Activated T-cell treated with anti-CD3 and anti-CD28 coated beads, Interleukin-2, amount 50 U/mL, for 24 hours (primary cell): Measurements from ENCODE around the gene FOSL2.

Source experiments
- DNase-seq: peaks from one replicate; pipeline ENCODE4 v3.0.0-alpha.2; 2020
- H3K27ac Mint-ChIP-seq: 2 replicates; pipeline ENCODE4 v1.8.0; 2020; ENCODE audit warnings: mild to moderate bottlenecking, mixed read lengths
- H3K27me3 Mint-ChIP-seq: 2 replicates; pipeline ENCODE4 v1.8.0; 2020; ENCODE audit warnings: mixed read lengths
- H3K36me3 Mint-ChIP-seq: 2 replicates; pipeline ENCODE4 v1.8.0; 2020; ENCODE audit warnings: low read depth, mixed read lengths
- H3K4me1 Mint-ChIP-seq: 2 replicates; pipeline ENCODE4 v1.8.0; 2020; ENCODE audit warnings: low read depth, mixed read lengths
- H3K4me3 Mint-ChIP-seq: 2 replicates; pipeline ENCODE4 v1.8.0; 2020; ENCODE audit warnings: mild to moderate bottlenecking, moderate library complexity, mixed read lengths
- H3K9me3 Mint-ChIP-seq: 2 replicates; pipeline ENCODE4 v1.8.0; 2020; ENCODE audit warnings: mixed read lengths

FOSL2 gene

GRCh38 chr2:28392297-28393113, at the start of gene FOSL2:
Gene FOSL2 (plus strand): TSS chr2:28392858. CDS start chr2:28393721, 863 bp downstream.
- DNase-seq, result peak; percentile 94
- Mint-ChIP-seq H3K9me3 (no peaks in the 10 kb centered on the region), H3K27ac (peak within 1 kb of the TSS; percentile 98), H3K4me3 (peak within 1 kb of the TSS; percentile 86), H3K36me3 (peaks cover 8% of the 10 kb centered on the region), H3K27me3 (no peaks in the 10 kb centered on the region), H3K4me1 (peaks cover 36% of the 10 kb centered on the region)

- Mint-ChIP-seq H3K36me3 (peaks cover 5% of the 10 kb centered on the region), H3K27me3 (no peaks in the 10 kb centered on the region), H3K4me3 (no peak overlapping the region), H3K9me3 (no peaks in the 10 kb centered on the region), H3K27ac (no peak overlapping the region), H3K4me1 (peaks cover 15% of the 10 kb centered on the region)
- no peak for DNase-seq
Observed at GRCh38 chr2:28343184-28343942, 49.3 kb upstream of the FOSL2 start.

GRCh38 chr2:28343971-28344715, 48.5 kb upstream of the FOSL2 start:
- Mint-ChIP-seq H3K27me3 (no peaks in the 10 kb centered on the region), H3K27ac (no peak overlapping the region), H3K9me3 (no peaks in the 10 kb centered on the region), H3K36me3 (peaks cover 2% of the 10 kb centered on the region), H3K4me1 (peaks cover 23% of the 10 kb centered on the region), H3K4me3 (no peak overlapping the region)
- DNase-seq, result no peak

GRCh38 chr2:28344756-28345373, 47.8 kb upstream of the FOSL2 start:
- Mint-ChIP-seq H3K4me3 (no peak overlapping the region), H3K9me3 (no peaks in the 10 kb centered on the region), H3K27ac (no peak overlapping the region), H3K4me1 (peaks cover 26% of the 10 kb centered on the region), H3K36me3 (no peaks in the 10 kb centered on the region), H3K27me3 (no peaks in the 10 kb centered on the region)
- DNase-seq, result no peak

- Mint-ChIP-seq H3K27ac (no peak overlapping the region), H3K9me3 (no peaks in the 10 kb centered on the region), H3K4me1 (peaks cover 26% of the 10 kb centered on the region), H3K27me3 (no peaks in the 10 kb centered on the region), H3K36me3 (no peaks in the 10 kb centered on the region), H3K4me3 (no peak overlapping the region)
- DNase-seq, result no peak
Observed at GRCh38 chr2:28345619-28346018, 47.0 kb upstream of the FOSL2 start.

GRCh38 chr2:28346587-28346986, 46.1 kb upstream of the FOSL2 start:
- Mint-ChIP-seq H3K4me3 (no peak overlapping the region), H3K27ac (no peak overlapping the region), H3K9me3 (no peaks in the 10 kb centered on the region), H3K4me1 (peaks cover 32% of the 10 kb centered on the region), H3K36me3 (no peaks in the 10 kb centered on the region), H3K27me3 (no peaks in the 10 kb centered on the region)
- no peak for DNase-seq

- no peaks in the 10 kb centered on the region for H3K9me3 Mint-ChIP-seq
- no peaks in the 10 kb centered on the region for H3K36me3 Mint-ChIP-seq
- H3K27ac Mint-ChIP-seq, result peak overlapping the region; percentile 57
- H3K4me1 Mint-ChIP-seq, result peaks cover 36% of the 10 kb centered on the region
- no peaks in the 10 kb centered on the region for H3K27me3 Mint-ChIP-seq
- H3K4me3 Mint-ChIP-seq, result no peak overlapping the region
- no peak for DNase-seq
Observed at GRCh38 chr2:28347193-28347592, 45.5 kb upstream of the FOSL2 start.

- no peak for DNase-seq
- no peak overlapping the region for H3K4me3 Mint-ChIP-seq
- H3K27ac Mint-ChIP-seq, result peak overlapping the region; percentile 72
- no peaks in the 10 kb centered on the region for H3K27me3 Mint-ChIP-seq
- no peaks in the 10 kb centered on the region for H3K36me3 Mint-ChIP-seq
- H3K4me1 Mint-ChIP-seq, result peaks cover 36% of the 10 kb centered on the region
- H3K9me3 Mint-ChIP-seq, result no peaks in the 10 kb centered on the region
Observed at GRCh38 chr2:28347596-28347995, 45.1 kb upstream of the FOSL2 start.

- Mint-ChIP-seq H3K4me3 (peak overlapping the region; percentile 18), H3K27me3 (no peaks in the 10 kb centered on the region)
Observed at GRCh38 chr2:28348149-28348567, 44.5 kb upstream of the FOSL2 start.

GRCh38 chr2:28348921-28349320, 43.7 kb upstream of the FOSL2 start:
- DNase-seq, result no peak
- no peaks in the 10 kb centered on the region for H3K36me3 Mint-ChIP-seq
- no peak overlapping the region for H3K4me3 Mint-ChIP-seq
- H3K9me3 Mint-ChIP-seq, result no peaks in the 10 kb centered on the region
- no peaks in the 10 kb centered on the region for H3K27me3 Mint-ChIP-seq
- H3K27ac Mint-ChIP-seq, result no peak overlapping the region
- peaks cover 36% of the 10 kb centered on the region for H3K4me1 Mint-ChIP-seq

More at GRCh38 chr2:28348149-28348567, 44.5 kb upstream of the FOSL2 start:
- no peaks in the 10 kb centered on the region for H3K36me3 Mint-ChIP-seq
- DNase-seq, result peak; percentile 68
- peaks cover 36% of the 10 kb centered on the region for H3K4me1 Mint-ChIP-seq
- H3K27ac Mint-ChIP-seq, result peak overlapping the region; percentile 72
- H3K9me3 Mint-ChIP-seq, result no peaks in the 10 kb centered on the region

- H3K4me3 Mint-ChIP-seq, result no peak overlapping the region
- no peaks in the 10 kb centered on the region for H3K36me3 Mint-ChIP-seq
- no peak for DNase-seq
- no peak overlapping the region for H3K27ac Mint-ChIP-seq
- no peaks in the 10 kb centered on the region for H3K9me3 Mint-ChIP-seq
- H3K27me3 Mint-ChIP-seq, result no peaks in the 10 kb centered on the region
- H3K4me1 Mint-ChIP-seq, result peaks cover 36% of the 10 kb centered on the region
Observed at GRCh38 chr2:28349546-28350165, 43.0 kb upstream of the FOSL2 start.

GRCh38 chr2:28350196-28350595, 42.5 kb upstream of the FOSL2 start:
- H3K27ac Mint-ChIP-seq, result no peak overlapping the region
- H3K27me3 Mint-ChIP-seq, result no peaks in the 10 kb centered on the region

GRCh38 chr2:28350791-28351285, 41.8 kb upstream of the FOSL2 start:
- no peaks in the 10 kb centered on the region for H3K36me3 Mint-ChIP-seq
- no peaks in the 10 kb centered on the region for H3K9me3 Mint-ChIP-seq
- H3K4me3 Mint-ChIP-seq, result no peak overlapping the region
- H3K4me1 Mint-ChIP-seq, result peaks cover 37% of the 10 kb centered on the region
- H3K27ac Mint-ChIP-seq, result no peak overlapping the region
- H3K27me3 Mint-ChIP-seq, result no peaks in the 10 kb centered on the region
- DNase-seq, result no peak

More at GRCh38 chr2:28350196-28350595, 42.5 kb upstream of the FOSL2 start:
- Mint-ChIP-seq H3K4me3 (no peak overlapping the region), H3K36me3 (no peaks in the 10 kb centered on the region), H3K4me1 (peaks cover 36% of the 10 kb centered on the region), H3K9me3 (no peaks in the 10 kb centered on the region)
- DNase-seq, result no peak

GRCh38 chr2:28351621-28352020, 41.0 kb upstream of the FOSL2 start:
- H3K4me3 Mint-ChIP-seq, result no peak overlapping the region
- no peaks in the 10 kb centered on the region for H3K36me3 Mint-ChIP-seq
- H3K4me1 Mint-ChIP-seq, result peaks cover 42% of the 10 kb centered on the region
- no peak for DNase-seq
- H3K27me3 Mint-ChIP-seq, result no peaks in the 10 kb centered on the region
- H3K9me3 Mint-ChIP-seq, result no peaks in the 10 kb centered on the region
- H3K27ac Mint-ChIP-seq, result peak overlapping the region; percentile 47
